Esophagus (tissue), 2 donors: ENCODE measurements around the gene LCLAT1. TPM values are rescaled to one million over a fixed set of nuclear protein-coding genes. Genes with fewer than 3 reads are reported as not detected.
"Not testable (repeated sequence)": the region's sequence is repeated elsewhere in the genome, so short reads cannot be mapped to it uniquely, and the experiment has no call there.

ENCODE experiments used
- H3K27ac ChIP-seq, 2 donors: one replicate each; pipeline ENCODE4 v1.5.1; 2013; ENCODE audit warnings: low read depth in 2 of 2, mild to moderate bottlenecking in 2 of 2, inconsistent platforms in 1 of 2, low read length in 1 of 2, moderate library complexity in 1 of 2
- H3K27me3 ChIP-seq, 2 donors: one replicate each; pipeline ENCODE4 v1.6.1; 2013; ENCODE audit warnings: low read length in 2 of 2, control low read depth in 1 of 2, mild to moderate bottlenecking in 1 of 2; ENCODE audit not compliant: insufficient read depth in 2 of 2, control insufficient read depth in 1 of 2
- H3K36me3 ChIP-seq, 2 donors: one replicate each; pipeline ENCODE4 v1.6.1; 2013; ENCODE audit warnings: low read length in 1 of 2; ENCODE audit not compliant: control insufficient read depth in 2 of 2, insufficient read depth in 2 of 2
- H3K4me1 ChIP-seq, 2 donors: one replicate each; pipeline ENCODE4 v1.6.1; 2013; ENCODE audit warnings: low read length in 1 of 2; ENCODE audit not compliant: control insufficient read depth in 2 of 2, insufficient read depth in 2 of 2
- H3K4me3 ChIP-seq, 2 donors: one replicate each; pipeline ENCODE4 v1.5.1; 2013; ENCODE audit warnings: low read length in 2 of 2, mild to moderate bottlenecking in 2 of 2, low read depth in 1 of 2, moderate library complexity in 1 of 2
- H3K9me3 ChIP-seq, 2 donors: one replicate each; pipeline ENCODE4 v1.6.1; 2013; ENCODE audit warnings: mild to moderate bottlenecking in 2 of 2, low read depth in 1 of 2, low read length in 1 of 2, moderate library complexity in 1 of 2; ENCODE audit not compliant: control insufficient read depth in 2 of 2, insufficient read depth in 1 of 2
- WGBS, 2 donors: extraction: QIAGEN DNeasy Blood & Tissue Kit; methylation state at CpG; one replicate each; pipeline ENCODE4 v1.1.7; 2013; 5-methylcytosine and 5-hydroxymethylcytosine counted together
- polyA plus RNA-seq, 2 donors: library from polyadenylated mRNA; stranded (reverse); fragments of 200-250 nt; gene quantifications; one replicate each; pipeline ENCODE4 v1.2.3, GENCODE V29; 2013
- donor health status: healthy with polysubstance abuse.
- donor health status: Bipolar disorder and iron deficiency.

LCLAT1 gene
- polyA plus RNA-seq, 2 donors = 1.6 to 2.0 TPM

DNA sequence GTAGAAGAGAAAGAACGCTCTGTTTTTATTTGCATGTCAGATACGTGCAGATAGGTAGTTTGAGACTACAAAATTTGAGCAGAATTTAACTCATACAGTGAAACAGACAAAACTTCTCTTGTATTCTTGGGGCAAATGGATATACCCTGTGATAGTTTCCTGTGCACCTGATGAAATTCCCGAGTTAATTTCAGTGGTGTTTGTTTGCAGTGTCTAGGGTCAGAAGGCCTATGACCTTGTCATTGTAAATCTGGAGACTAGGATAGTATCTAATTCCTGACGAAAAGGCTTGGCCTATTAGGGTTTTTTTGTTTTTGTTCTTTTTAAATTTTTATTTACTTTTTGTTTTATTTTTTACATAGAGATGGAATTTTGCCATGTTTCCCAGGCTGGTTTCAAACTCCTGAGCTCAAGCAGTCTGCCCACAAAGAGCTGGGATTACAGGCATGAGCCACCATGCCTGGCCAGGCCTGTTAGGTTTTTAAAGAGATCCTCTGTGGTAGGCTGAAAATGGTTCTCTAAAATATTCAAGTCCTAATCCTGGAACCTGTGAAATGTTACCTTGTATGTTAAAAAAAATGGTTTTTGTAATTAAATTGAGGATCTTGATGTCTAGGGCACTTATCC is 17.6 kb downstream of the LCLAT1 start:
- Histone ChIP-seq H3K36me3 (no peaks in the 10 kb centered on the region), H3K9me3 (no peaks in the 10 kb centered on the region), H3K27ac (no peak overlapping the region), H3K4me3 (no peak overlapping the region), H3K4me1 (no peaks in the 10 kb centered on the region), H3K27me3 (no peaks in the 10 kb centered on the region)
- 76 to 82% methylated on average over 4 of the region's 4 CpGs for WGBS, 2 donors

DNA sequence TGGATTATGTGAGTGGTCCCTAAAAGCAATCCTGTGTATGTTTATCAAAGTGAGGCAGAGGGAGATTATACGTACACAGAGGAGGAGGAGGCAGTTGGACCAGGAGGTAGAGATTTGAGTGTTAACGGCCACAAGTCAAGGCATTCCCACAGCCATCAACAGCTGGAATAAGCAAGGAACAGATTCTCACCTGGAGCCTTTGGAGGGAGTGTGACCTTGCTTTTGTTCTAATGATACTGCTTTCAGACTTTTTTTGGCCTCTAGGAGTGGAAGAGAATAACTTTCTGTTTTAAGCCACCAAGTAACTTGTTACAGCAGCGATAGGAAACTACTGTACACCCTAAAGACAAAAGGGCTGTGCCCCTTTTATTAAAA is 18.1 kb downstream of the LCLAT1 start:
- WGBS, 2 donors = 76 to 77% methylated on average over 3 of the region's 3 CpGs
- Histone ChIP-seq H3K36me3 (no peaks in the 10 kb centered on the region), H3K27me3 (no peaks in the 10 kb centered on the region), H3K9me3 (no peaks in the 10 kb centered on the region), H3K27ac (no peak overlapping the region), H3K4me3 (no peak overlapping the region), H3K4me1 (no peaks in the 10 kb centered on the region)

- Histone ChIP-seq H3K27ac (no peak overlapping the region), H3K27me3 (no peaks in the 10 kb centered on the region), H3K36me3 (no peaks in the 10 kb centered on the region), H3K4me3 (no peak overlapping the region), H3K9me3 (no peaks in the 10 kb centered on the region), H3K4me1 (no peaks in the 10 kb centered on the region)
- 96 to 99% methylated on average over 1 of the region's 1 CpG for WGBS, 2 donors
Measured at GRCh38 chr2:30466216-30466615, 19.2 kb downstream of the LCLAT1 start.

GRCh38 chr2:30467062-30467826 is 20.2 kb downstream of the LCLAT1 start:
- not testable (repeated sequence) for H3K36me3 ChIP-seq, H3K9me3 ChIP-seq, H3K4me3 ChIP-seq, H3K4me1 ChIP-seq, H3K27me3 ChIP-seq, H3K27ac ChIP-seq
- 95 to 97% methylated on average over 7 to 8 of the region's 8 CpGs for WGBS, 2 donors

DNA sequence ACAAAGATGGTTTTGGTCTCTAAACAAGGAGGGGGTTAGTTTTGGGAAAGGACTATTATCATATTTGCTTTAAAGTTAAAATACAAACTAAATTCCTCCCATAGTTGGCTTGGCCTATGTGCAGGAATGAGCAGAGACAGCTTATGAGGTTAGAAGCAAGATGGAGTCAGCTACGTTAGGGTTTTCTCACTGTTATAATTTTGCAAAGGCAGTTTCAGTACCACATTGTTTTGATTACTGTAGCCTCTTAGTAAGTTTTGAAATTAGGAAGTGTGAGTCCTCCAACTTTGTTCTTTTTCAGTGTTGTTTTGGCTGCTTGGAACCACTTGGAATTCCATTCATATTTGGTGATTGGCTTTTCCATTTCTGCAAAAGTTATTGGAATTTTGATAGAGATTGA is 23.4 kb downstream of the LCLAT1 start:
- H3K27me3 ChIP-seq = no peaks in the 10 kb centered on the region
- H3K36me3 ChIP-seq = no peaks in the 10 kb centered on the region
- no peak overlapping the region for H3K27ac ChIP-seq
- H3K9me3 ChIP-seq = no peaks in the 10 kb centered on the region
- no peak overlapping the region for H3K4me3 ChIP-seq
- 71 to 90% methylated on average over 1 of the region's 1 CpG for WGBS, 2 donors
- H3K4me1 ChIP-seq = no peaks in the 10 kb centered on the region

- Histone ChIP-seq H3K4me1 (no peaks in the 10 kb centered on the region), H3K4me3 (no peak overlapping the region), H3K27me3 (no peaks in the 10 kb centered on the region), H3K36me3 (no peaks in the 10 kb centered on the region), H3K27ac (no peak overlapping the region), H3K9me3 (no peaks in the 10 kb centered on the region)
Measured at GRCh38 chr2:30472326-30472725, 25.3 kb downstream of the LCLAT1 start.

DNA sequence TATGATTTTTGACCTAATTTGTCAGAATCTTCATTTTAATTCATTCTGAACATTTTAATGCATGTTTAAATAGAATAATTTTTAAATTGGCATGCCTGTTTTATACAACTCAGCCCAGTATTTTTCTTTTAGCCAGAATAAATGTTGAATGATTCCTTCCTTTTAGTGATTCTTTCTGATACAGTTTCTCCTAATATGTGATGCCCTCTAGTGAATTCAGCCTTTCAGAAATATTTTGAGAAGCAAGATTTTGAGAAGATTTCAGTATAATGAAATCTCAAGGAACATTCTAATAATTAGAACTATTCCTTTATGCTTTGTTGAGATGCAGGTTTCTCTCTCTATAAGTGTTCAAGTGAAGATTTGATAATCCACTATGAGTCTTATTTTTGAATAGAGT is 28.5 kb downstream of the LCLAT1 start:
- Histone ChIP-seq H3K4me1 (no peaks in the 10 kb centered on the region), H3K27ac (no peak overlapping the region), H3K27me3 (no peaks in the 10 kb centered on the region), H3K4me3 (no peak overlapping the region), H3K36me3 (no peaks in the 10 kb centered on the region), H3K9me3 (no peaks in the 10 kb centered on the region)

DNA sequence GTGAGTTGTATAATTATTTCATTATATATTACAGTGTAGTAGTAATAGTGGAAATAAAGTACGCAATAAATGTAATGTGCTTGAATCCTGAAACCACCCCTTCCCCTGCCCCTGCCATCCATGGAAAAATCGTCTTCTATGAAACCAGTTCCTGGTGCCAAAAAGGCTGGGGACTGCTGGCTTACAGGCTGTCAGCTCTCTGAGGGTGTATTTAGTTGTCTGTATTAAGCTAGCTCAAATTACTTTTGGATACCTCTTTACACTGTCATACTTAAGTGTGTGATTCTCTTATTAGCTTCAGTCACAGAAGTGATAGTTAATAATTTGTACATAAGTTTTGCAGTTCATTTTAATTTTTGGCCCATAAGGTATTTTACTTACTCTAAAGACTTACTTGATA is 29.6 kb downstream of the LCLAT1 start:
- Histone ChIP-seq H3K27ac (no peak overlapping the region), H3K4me1 (no peaks in the 10 kb centered on the region), H3K36me3 (no peaks in the 10 kb centered on the region), H3K4me3 (no peak overlapping the region), H3K27me3 (no peaks in the 10 kb centered on the region), H3K9me3 (no peaks in the 10 kb centered on the region)
- WGBS, 2 donors = 82 to 85% methylated on average over 2 of the region's 2 CpGs

GRCh38 chr2:30480703-30481322 is 33.8 kb downstream of the LCLAT1 start:
- peak overlapping the region in 1 of 2 donors; percentile 42 for H3K27ac ChIP-seq
- 63 to 77% methylated on average over 6 of the region's 6 CpGs for WGBS, 2 donors

More at GRCh38 chr2:30480703-30481322, 33.8 kb downstream of the LCLAT1 start:
- Histone ChIP-seq H3K27me3 (no peaks in the 10 kb centered on the region), H3K4me1 (no peaks in the 10 kb centered on the region), H3K9me3 (no peaks in the 10 kb centered on the region), H3K36me3 (no peaks in the 10 kb centered on the region), H3K4me3 (no peak overlapping the region)
